Stimulated activated CD4-positive, alpha-beta T cell treated with anti-CD3 and anti-CD28 coated beads, Interleukin-12 subunit alpha, Interleukin-12 subunit beta, amount 100 ng/mL, for 48 hours (primary cell): ENCODE measurements around the gene HMOX2.

ENCODE experiments used
- DNase-seq, 3 donors: peaks; one replicate each; pipeline ENCODE4 v3.0.0-alpha.2; 2020; ENCODE audit warnings: low read depth in 2 of 3, low spot score in 1 of 3

Gene HMOX2

GRCh38 chr16:4475880-4476788 lies at the start of gene HMOX2:
HMOX2 (plus strand) TSS chr16:4476398; CDS start chr16:4505525, 29,127 bp downstream.
- peak; percentile 88 to 95 (median 94) for DNase-seq

GRCh38 chr16:4426722-4427372 lies 49.4 kb upstream of the HMOX2 start:
- no peak for DNase-seq

- no peak for DNase-seq
These were observed 47.7 kb upstream of the HMOX2 start for GRCh38 chr16:4428500-4428899.

GRCh38 chr16:4431023-4431422 lies 45.2 kb upstream of the HMOX2 start:
- no peak for DNase-seq

GRCh38 chr16:4433228-4433627 lies 43.0 kb upstream of the HMOX2 start:
- no peak for DNase-seq

- DNase-seq = no peak
These were observed 42.0 kb upstream of the HMOX2 start for GRCh38 chr16:4433914-4434787.

- DNase-seq = no peak
These were observed 40.7 kb upstream of the HMOX2 start for GRCh38 chr16:4435337-4436067.

GRCh38 chr16:4437366-4437765 lies 38.8 kb upstream of the HMOX2 start:
- no peak for DNase-seq

- DNase-seq = no peak
These were observed 33.8 kb upstream of the HMOX2 start for GRCh38 chr16:4442371-4442770.

GRCh38 chr16:4443271-4443670 lies 32.9 kb upstream of the HMOX2 start:
- DNase-seq = no peak

GRCh38 chr16:4443986-4444385 lies 32.2 kb upstream of the HMOX2 start:
- DNase-seq = no peak

- no peak for DNase-seq
These were observed 25.8 kb upstream of the HMOX2 start for GRCh38 chr16:4450430-4450829.

- no peak for DNase-seq
These were observed 25.2 kb upstream of the HMOX2 start for GRCh38 chr16:4450931-4451519.

GRCh38 chr16:4452674-4453073 lies 23.5 kb upstream of the HMOX2 start:
- DNase-seq = no peak

GRCh38 chr16:4454623-4455022 lies 21.6 kb upstream of the HMOX2 start:
- DNase-seq = no peak

GRCh38 chr16:4455081-4455480 lies 21.1 kb upstream of the HMOX2 start:
- no peak for DNase-seq

GRCh38 chr16:4455951-4456350 lies 20.2 kb upstream of the HMOX2 start:
- no peak for DNase-seq

GRCh38 chr16:4460936-4461249 lies 15.3 kb upstream of the HMOX2 start:
- DNase-seq = no peak

GRCh38 chr16:4461250-4462085 lies 14.7 kb upstream of the HMOX2 start:
- DNase-seq = no peak
